ENCODE data around the gene GCGR.
A peak's percentile ranks its signal among the peaks of the same experiment; 100 is the strongest.

GCGR gene

DNA sequence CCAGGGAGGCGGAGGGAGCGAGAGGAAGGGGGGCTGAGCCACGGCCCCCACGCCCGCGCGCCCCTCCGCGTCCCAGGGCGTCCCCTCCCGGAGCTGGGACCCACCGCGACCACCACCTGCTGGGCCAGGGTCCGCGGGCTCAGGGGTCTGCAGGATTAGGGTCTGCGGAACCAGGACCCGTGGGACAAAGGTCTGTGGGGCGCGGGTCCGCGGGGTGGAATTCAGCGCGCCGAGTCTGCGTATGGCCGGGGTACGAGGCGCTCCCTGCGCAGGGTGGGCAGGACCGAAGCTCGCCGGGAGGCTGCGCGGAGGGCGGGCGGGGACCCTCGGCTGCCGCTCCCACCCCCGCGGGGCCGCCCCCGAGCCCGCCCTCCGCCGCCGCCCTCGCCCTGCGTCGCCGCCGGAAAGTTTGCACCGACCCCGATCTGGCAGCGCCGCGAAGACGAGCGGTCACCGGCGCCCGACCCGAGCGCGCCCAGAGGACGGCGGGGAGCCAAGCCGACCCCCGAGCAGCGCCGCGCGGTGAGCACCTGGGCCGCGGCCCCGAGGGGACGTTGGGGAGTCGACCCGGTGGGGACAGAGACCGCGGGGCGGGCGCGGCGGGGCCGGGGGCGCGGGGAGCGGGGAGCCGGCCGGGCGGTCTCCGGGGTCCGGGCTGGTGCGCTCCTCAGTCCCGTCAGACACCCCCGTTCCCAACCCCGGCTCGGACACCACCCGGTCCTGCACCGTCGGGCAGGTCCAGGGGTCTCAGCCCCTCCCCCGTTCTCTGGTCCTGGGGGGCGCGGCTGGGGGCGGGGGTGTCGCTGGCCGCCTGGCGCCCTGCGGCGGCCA is at the start of gene GCGR:
TSS of gene GCGR (plus strand) at position 423 of the 831 bp plus-strand sequence. CDS start 4,869 bp downstream, outside the sequence.
- DNase-seq = no peak

DNA sequence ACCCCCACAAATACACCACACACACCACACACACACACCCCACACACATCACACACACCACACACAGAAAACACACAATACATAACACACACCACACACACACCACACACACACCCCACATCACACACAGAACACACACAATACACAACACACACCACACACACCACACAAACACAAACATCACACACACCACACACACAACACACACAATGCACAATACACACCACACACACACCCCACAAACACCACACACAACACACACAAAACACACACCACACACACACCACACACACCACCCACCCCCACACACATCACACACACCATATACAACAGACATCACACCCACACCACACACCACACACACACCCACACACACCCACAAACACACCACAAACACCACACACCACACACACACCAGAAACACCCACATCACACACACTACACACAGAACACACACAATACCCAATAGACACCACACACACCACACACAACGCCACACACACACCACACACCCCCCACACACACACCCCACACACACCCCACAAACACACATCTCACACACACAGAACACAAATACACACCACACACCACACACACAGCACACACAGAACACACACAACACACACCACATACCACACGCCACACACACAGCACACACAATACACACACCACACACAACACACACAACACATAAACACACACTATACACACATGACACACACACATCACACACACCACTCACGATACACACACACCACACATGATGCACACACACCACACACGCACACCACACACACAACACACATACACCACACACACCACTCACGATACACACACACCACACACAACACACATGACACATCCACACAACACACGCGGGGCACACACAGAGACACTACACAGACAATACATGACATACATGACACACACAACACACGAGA is 11.0 kb upstream of the GCGR start:
- no peak for DNase-seq

DNA sequence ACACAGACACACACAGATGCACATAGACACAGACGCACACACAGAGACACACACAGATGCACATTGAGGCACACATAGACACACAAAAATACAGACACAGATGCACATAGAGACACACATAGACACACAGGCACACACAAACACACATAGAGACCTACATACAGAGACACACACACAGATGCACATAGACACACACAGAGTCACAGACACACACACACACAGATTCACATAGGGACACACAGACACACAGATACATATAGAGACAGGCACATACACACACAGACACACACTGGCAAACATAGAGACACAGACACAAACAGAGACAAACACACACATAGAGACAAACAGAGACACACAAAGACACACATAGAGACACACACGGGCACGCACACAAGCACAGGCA is 9.9 kb upstream of the GCGR start:
- no peak for DNase-seq

GRCh38 chr17:81794509-81794908 is 9.4 kb upstream of the GCGR start:
- no peak for DNase-seq

- no peak for DNase-seq
Measured at GRCh38 chr17:81801327-81801726, 2.6 kb upstream of the GCGR start.

- no peak for DNase-seq
Measured at GRCh38 chr17:81802048-81802758, 1.7 kb upstream of the GCGR start.

DNA sequence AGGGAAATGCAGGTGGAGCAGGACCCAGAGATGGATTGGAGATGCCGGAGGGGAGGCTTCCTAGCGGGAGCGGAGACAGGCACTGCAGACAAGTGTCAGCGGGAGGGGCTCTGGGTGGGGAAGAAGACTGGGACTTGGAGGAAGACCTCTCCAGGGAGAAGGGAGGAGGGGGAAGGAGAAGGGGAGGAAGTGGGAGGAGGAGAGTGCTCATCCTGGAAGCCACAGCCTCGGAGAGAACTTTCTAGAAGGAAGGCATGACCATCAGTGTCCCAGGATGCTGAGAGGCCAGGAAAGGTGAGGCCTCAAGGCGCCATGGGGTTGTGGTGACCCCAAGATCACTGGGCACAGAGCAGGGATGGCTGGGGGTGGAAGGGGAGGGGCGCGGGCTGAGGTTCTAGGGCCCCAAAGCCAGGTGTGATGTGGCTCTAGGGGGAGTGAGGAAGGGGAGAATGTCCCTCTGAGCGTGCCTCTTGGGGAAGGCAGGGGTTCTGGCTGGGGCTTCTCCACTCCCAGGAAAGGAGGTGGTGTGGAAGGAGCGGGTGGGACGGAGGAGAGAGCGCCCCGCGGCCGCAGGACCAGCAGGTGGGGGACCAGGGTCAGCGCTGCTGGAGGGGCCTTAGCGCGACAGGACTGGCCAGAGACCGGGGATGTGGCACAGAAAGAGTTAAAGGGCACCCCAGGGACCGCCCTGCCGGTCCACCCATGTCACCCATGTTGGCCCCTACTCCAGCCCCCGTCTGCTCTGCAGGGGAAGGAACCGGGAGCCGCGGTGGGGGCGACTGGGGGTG is 900 bp upstream of the GCGR start:
- no peak for DNase-seq

- no peak for DNase-seq
Measured at GRCh38 chr17:81804559-81805399, 829 bp downstream of the GCGR start.

- DNase-seq = no peak
Measured at GRCh38 chr17:81805707-81806460, 1.9 kb downstream of the GCGR start.

DNA sequence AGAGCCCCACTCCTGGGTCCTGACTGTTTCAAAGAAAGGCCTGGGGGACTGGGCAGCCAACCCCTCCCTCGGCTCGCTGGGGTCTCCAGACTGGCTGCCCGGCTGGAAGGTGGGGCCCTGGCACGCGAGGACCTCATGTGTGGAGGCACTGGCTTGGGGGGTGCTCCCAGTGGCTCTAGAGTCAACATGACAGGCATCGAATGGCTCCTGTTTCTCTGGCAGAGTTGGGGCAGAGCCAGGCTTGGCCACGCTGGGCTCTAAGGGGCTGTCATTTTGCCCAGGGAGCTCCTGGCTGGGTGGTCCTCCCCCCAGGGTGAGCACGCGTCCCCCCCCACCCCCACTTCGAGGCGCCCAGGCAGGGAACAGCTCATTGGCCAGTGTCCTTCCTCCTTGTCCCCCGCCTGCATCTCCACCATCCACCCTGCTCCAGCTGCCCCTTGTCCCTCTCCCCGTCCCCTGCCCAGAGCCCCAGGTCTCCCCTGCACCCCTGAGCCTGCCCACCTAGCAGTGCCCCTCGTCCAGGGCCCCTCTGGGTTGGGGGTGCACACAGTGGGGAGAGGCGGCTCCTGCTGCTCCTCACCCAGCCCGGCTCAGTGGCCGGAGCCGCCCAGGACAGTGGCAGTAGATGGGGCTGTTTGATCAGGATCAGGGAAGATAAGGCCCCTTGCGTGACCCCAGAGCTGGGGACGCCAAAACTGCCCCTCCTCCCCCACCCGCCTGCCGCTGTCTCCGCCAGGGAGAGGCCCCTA is 2.7 kb downstream of the GCGR start:
- DNase-seq = no peak

DNA sequence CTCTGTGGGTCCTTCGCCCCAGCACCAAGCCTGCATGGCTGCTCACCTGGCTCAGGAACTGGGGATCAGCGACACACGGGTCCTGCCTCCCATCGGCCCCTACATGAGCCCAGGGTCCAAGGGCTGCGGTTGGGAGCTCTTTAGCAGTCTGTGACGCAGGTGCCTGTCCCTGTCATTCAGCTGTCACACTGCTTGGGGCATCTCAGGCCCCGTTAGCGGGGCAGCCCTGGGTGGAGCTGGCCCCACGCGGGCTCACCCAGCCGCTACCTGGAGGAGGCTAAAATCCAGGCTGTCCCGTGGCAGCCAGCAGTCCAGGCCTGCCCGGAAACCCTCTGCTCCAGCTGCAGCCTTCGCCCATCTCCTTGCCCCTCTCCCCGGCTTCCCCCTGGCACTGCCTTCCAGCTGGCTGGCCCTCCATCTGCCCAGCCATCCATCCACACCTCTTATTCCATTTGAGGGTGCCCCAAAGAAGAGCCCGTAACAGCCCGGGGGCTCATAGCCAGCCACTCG is 3.3 kb downstream of the GCGR start:
- DNase-seq = no peak

DNA sequence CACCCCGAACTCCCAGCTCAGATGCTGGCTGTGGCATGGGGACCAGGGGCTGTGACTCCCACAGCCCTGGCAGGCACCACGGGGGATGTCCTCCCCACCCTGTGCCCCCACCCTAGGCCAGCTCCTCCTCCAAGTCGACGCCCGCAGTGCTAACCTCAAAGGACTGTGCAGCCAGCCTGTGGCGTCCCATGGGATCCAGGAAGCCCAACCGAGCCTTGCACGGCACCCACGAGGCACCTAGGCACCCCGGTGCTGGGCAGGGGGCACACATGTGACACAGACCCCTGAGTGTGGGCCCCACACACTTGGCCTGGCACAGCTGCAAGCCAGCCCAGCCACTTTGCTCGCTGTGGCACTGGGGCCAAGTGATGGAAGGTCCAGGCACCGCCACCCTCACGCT is 3.9 kb downstream of the GCGR start:
- DNase-seq = no peak

DNA sequence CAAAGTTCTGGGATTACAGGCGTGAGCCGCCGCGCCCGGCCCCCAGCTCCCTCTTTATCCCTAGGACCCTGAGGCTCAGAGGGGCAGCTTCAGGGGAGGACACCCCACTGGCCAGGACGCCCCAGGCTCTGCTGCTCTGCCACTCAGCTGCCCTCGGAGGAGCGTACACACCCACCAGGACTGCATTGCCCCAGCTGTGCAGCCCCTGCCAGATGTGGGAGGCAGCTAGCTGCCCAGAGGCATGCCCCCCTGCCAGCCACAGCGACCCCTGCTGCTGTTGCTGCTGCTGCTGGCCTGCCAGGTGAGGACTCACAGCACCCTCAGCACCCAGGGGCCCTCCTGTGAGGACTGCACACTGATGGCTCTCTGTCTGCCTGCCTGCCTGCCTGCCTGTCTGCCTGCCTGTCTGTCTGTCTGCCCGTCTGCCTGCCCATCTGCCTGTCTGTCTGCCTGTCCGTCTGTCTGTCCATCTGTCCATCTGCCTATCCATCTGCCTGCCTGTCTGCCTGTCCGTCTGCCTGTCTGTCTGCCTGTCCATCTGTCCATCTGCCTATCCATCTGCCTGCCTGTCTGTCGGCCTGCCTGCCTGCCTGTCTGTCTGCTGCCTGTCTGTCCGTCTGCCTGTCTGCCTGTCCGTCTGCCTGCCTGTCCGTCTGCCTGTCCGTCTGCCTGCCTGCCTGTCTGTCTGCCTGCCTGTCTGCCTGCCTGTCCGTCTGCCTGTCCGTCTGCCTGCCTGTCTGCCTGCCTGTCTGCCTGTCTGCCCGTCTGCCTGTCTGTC is 5.0 kb downstream of the GCGR start:
- DNase-seq = peak; percentile 4

GRCh38 chr17:81809556-81809998 is 5.6 kb downstream of the GCGR start:
- DNase-seq = no peak

GRCh38 chr17:81810476-81810875 is 6.5 kb downstream of the GCGR start:
- no peak for DNase-seq

- no peak for DNase-seq
Measured at GRCh38 chr17:81810892-81811704, 7.1 kb downstream of the GCGR start.

DNA sequence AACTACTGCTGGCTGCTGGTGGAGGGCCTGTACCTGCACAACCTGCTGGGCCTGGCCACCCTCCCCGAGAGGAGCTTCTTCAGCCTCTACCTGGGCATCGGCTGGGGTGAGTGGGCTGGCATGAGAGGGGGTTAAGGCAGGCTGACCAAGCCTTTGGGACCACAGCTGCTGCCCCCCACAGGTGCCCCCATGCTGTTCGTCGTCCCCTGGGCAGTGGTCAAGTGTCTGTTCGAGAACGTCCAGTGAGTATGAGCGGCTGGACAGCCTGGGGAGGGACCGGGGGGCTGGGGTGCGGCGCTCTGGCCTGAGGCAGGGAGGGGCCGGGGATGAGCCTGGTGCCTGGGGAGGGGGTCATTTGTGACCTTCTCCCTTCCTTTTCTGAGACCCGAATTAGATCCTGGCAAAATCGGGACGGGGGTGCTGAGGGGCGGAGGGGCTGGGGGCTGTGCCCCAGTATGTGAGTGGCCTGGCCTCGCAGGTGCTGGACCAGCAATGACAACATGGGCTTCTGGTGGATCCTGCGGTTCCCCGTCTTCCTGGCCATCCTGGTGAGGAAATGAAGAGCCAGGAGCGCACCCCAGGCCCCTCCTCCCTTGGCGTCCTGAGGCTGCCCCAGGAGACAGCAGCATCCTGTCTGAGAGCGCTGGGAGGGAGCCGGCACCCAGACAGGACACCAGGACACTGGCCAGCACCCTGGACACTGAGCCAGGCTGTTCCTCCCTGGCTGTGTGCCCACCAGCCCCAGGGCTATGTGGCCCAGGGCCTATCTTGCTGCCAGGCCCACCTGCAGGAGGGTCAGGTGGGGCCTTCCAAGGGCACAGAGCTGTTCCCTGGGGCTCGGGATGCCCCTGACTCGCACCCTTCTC is 8.0 kb downstream of the GCGR start:
- DNase-seq = no peak

All from HCEC 1CT (cell line).